ENCODE data around the gene ITPR2. TPM values are rescaled to one million over a fixed set of nuclear protein-coding genes. Genes with fewer than 3 reads are reported as not detected.

ITPR2 gene
- total and polyA plus RNA-seq, 2 of the 13 experiments (the other 11 are each of a cell fraction or from before 2014, with no cell fraction given): 31.9 to 81.9 TPM

DNA sequence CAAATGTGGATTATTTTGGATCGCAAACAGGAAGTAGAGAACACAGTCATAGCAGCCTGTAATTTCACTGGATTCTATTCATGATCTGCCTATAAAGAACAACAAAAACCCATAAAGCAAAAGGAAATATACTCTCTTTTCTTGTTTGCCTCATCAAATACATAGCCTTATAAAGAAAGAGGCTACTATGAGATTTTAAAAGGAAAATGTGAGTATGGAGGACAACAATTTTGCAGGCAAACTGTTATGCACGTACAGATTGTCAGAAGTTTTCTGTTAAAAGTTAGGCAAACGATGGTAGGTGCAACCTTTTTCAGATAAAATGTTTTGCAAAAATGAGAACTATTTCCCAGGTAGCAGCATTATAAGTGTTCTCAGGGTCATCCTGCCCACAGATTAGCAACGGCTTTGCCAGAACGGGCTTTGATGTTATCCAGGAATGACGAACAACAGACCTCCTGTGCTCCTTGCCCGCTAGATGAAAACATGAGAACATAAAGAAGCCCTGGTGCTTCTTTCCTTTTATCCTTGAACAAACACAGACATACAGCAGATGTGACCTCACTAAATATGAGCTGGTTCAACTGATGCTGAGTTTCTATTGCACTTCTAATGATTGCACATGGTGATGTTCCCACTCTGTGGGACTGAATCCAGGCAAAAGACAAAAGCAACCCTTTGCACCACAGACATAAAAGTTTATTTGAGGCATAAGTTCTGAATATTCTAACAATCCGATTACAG, 88.1 kb downstream of the ITPR2 start (continued):
- peak; percentile 79; the same call in 1 of the 2 replicates for TF ChIP-seq NCOA1 (CRISPR knock-in tag; IDR thresholded peaks at IDR 0.05)
- TF ChIP-seq AKAP8 (CRISPR knock-in tag; IDR thresholded peaks at IDR 0.05): peak; percentile 37; the same call in 1 of the 2 replicates
- no peak for TF ChIP-seq ZBTB42 (CRISPR knock-in tag; IDR thresholded peaks at IDR 0.05)
- no peak for TF ChIP-seq SMC3 (IDR thresholded peaks at IDR 0.05; ENCODE audit: low read length)
- peak; percentile 25; the same call in 1 of the 2 replicates for TF ChIP-seq ELF1 (CRISPR knock-in tag; IDR thresholded peaks at IDR 0.05)
- peak; percentile 97 for TF ChIP-seq HDAC2 (CRISPR knock-in tag; IDR thresholded peaks at IDR 0.05)
- no peak for TF ChIP-seq SAFB2 (CRISPR knock-in tag; IDR thresholded peaks at IDR 0.05; ENCODE audit: borderline replicate concordance, low read depth)
- TF ChIP-seq CHD2 (IDR thresholded peaks at IDR 0.05; ENCODE audit: low read depth, low read length): no peak
- peak; percentile 27; the same call in 1 of the 2 replicates for TF ChIP-seq TFDP2 (CRISPR knock-in tag; IDR thresholded peaks at IDR 0.05)
- TF ChIP-seq ZFP90 (CRISPR knock-in tag; IDR thresholded peaks at IDR 0.05; ENCODE audit: borderline replicate concordance): 0 out of 2 replicates have a peak, but pooled peaks have one; percentile 41
- no peak for TF ChIP-seq MNT (IDR thresholded peaks at IDR 0.05)
- no peak for TF ChIP-seq ZNF451 (CRISPR knock-in tag; IDR thresholded peaks at IDR 0.05)
- TF ChIP-seq, protein P1, sequence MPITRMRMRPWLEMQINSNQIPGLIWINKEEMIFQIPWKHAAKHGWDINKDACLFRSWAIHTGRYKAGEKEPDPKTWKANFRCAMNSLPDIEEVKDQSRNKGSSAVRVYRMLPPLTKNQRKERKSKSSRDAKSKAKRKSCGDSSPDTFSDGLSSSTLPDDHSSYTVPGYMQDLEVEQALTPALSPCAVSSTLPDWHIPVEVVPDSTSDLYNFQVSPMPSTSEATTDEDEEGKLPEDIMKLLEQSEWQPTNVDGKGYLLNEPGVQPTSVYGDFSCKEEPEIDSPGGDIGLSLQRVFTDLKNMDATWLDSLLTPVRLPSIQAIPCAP (CRISPR knock-in tag; IDR thresholded peaks at IDR 0.05; ENCODE audit: low read depth): no peak
- peak; percentile 70; the same call in 1 of the 2 replicates for TF ChIP-seq NR2C2 (CRISPR knock-in tag; IDR thresholded peaks at IDR 0.05; ENCODE audit: borderline replicate concordance)
- no peak for TF ChIP-seq NFYC (CRISPR knock-in tag; IDR thresholded peaks at IDR 0.05)
- TF ChIP-seq ZNF383 (CRISPR knock-in tag; IDR thresholded peaks at IDR 0.05; ENCODE audit: borderline replicate concordance): no peak
- TF ChIP-seq ZBTB2 (CRISPR knock-in tag; IDR thresholded peaks at IDR 0.05; ENCODE audit: low read depth): no peak
- TF ChIP-seq NKX3-1 (CRISPR knock-in tag; IDR thresholded peaks at IDR 0.05): peak; percentile 35; the same call in 1 of the 2 replicates
- no peak for TF ChIP-seq HIVEP1 (CRISPR knock-in tag; IDR thresholded peaks at IDR 0.05)
- TF ChIP-seq CENPBD1 (CRISPR knock-in tag; IDR thresholded peaks at IDR 0.05; ENCODE audit: borderline replicate concordance, low read depth): no peak
- TF ChIP-seq RBM22 (optimal IDR thresholded peaks at IDR 0.05; ENCODE audit: low read length): no peak
- TF ChIP-seq, protein P2, sequence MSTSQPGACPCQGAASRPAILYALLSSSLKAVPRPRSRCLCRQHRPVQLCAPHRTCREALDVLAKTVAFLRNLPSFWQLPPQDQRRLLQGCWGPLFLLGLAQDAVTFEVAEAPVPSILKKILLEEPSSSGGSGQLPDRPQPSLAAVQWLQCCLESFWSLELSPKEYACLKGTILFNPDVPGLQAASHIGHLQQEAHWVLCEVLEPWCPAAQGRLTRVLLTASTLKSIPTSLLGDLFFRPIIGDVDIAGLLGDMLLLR (CRISPR knock-in tag; IDR thresholded peaks at IDR 0.05): no peak
- no peak for TF ChIP-seq ZKSCAN1 (IDR thresholded peaks at IDR 0.05; ENCODE audit: low read length)
- TF ChIP-seq RBAK (CRISPR knock-in tag; IDR thresholded peaks at IDR 0.05): no peak
- TF ChIP-seq RELA (CRISPR knock-in tag; IDR thresholded peaks at IDR 0.05): no peak
